Ishikawa (cell line): ENCODE results near the gene TRAK1.

ENCODE experiments used
- CEBPB ChIP-seq: IDR thresholded peaks from 2 replicates; pipeline ENCODE4 v1.6.1; 2012
- CREB1 ChIP-seq: IDR thresholded peaks from 2 replicates; pipeline ENCODE4 v1.6.1; 2012; ENCODE audit warnings: low read depth
- EGR1 ChIP-seq: IDR thresholded peaks from 2 replicates; pipeline ENCODE4 v1.6.1; 2012
- EP300 ChIP-seq: IDR thresholded peaks from 2 replicates; pipeline ENCODE4 v1.6.1; 2012; ENCODE audit warnings: borderline replicate concordance
- FOXM1 ChIP-seq: IDR thresholded peaks from 2 replicates; pipeline ENCODE4 v1.6.1; 2012; ENCODE audit warnings: low read depth, borderline replicate concordance
- MAX ChIP-seq: IDR thresholded peaks from 2 replicates; pipeline ENCODE4 v1.6.1; 2012
- NFIC ChIP-seq: IDR thresholded peaks from 2 replicates; pipeline ENCODE4 v1.6.1; 2012
- RAD21 ChIP-seq: IDR thresholded peaks from 2 replicates; pipeline ENCODE4 v1.6.1; 2012; ENCODE audit warnings: low read depth
- TAF1 ChIP-seq: IDR thresholded peaks from 2 replicates; pipeline ENCODE4 v1.6.1; 2012; ENCODE audit warnings: low read depth, mild to moderate bottlenecking
- TCF12 ChIP-seq: IDR thresholded peaks from 2 replicates; pipeline ENCODE4 v1.6.1; 2012; ENCODE audit warnings: low read depth
- TEAD4 ChIP-seq: IDR thresholded peaks from 2 replicates; pipeline ENCODE4 v1.6.1; 2012
- YY1 ChIP-seq: IDR thresholded peaks from 2 replicates; pipeline ENCODE4 v1.6.1; 2012; ENCODE audit warnings: low read depth
- ZBTB7A ChIP-seq: IDR thresholded peaks from 2 replicates; pipeline ENCODE4 v1.6.1; 2012; ENCODE audit warnings: low read depth
- TF ChIP-seq, protein P1 (sequence below): IDR thresholded peaks from 2 replicates; pipeline ENCODE4 v1.6.1; 2012
- TF ChIP-seq, protein P2 (sequence below): IDR thresholded peaks from 2 replicates; pipeline ENCODE4 v1.6.1; 2012; ENCODE audit warnings: low read depth, mild to moderate bottlenecking

The TRAK1 gene

DNA sequence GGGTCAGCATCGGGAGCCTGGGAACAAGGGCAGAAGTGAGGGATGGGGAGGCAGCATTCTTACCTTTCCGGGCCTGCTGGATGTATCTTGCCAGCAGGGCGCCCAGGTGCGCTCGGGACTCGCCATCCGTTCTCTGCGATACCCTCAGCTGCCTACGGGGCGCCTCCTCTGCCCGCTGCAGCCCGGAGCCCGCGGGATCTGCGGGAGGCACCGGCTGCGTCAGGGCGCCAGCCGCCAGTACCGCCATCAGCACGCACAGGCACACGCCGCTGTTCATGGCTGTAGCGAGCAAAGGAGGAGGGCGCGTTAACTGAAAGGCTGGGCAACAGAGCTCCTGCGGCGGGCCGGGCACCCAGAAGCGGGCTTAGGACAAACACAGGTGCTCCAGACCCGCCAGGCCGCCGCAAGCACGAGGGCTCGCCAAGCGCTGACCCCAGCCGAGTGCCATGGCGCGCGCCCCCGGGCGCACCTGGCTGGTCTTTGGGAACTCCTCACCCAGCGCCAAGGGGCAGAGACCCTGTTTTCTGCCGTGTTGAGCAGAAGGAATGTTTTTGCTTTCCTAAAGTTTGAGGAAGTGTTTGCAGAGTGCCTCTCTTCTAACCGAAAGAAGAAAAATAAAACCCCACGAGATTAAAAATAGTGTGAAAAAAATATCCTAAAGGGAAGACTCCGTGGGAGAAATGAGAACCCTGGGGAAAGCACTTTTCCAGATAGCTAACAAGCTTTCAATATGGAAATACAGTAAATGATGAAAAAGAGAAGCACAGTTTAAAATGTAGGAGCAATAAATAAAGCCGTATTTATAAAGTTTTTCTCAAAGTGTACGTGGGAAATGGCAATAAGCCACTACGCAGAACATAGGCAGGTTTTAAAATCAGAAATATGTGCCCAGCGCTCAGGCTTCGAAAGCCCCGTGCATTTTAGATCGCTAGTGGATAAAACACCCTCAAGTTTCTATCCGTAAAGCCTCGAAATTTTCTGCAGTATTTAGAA is 172.5 kb downstream of the TRAK1 start:
- TF ChIP-seq TEAD4: no peak
- TF ChIP-seq NFIC: no peak
- TF ChIP-seq MAX: no peak
- TF ChIP-seq FOXM1: no peak
- TF ChIP-seq TAF1: no peak
- TF ChIP-seq TCF12: no peak

DNA sequence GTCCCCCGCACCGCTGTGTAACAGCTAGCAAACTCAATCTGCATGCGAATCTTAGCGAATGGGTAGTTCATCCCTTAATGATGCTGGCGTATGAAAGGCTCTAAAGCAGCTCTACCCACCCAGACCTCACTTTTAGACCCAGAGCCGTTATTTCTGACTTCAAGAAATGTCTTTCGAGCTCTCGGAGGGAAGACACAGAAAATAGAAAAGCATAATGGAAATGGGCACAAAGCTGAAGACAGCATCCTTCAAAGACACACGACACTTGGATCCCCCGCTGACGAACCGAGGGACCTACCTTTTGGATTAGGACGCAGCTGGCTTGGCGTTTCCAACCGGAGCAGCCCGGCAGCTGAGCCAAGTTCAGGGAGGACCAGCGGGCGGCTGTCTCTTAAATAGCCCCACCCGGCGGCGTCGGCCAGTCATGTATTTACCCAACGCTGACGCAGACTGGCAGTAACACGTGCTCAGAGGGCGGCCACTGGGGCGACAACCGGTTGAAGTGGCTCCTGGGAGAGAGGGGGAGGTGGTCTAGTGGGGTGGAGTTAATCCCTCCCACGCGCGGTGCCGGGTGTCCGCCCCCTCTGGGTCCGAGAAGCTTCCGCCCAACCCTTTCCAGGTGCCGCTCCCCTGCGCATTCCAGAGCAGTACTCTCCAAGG is 173.4 kb downstream of the TRAK1 start:
- TF ChIP-seq RAD21 (no peak), CEBPB (no peak), ZBTB7A (no peak), TAF1 (no peak), YY1 (no peak), CREB1 (no peak), TCF12 (no peak), EGR1 (0 out of 2 replicates have a peak, but pooled peaks have one; percentile 41), TEAD4 (peak; percentile 52; the same call in 1 of the 2 replicates), FOXM1 (no peak), EP300 (no peak), NFIC (no peak), MAX (peak; percentile 95)
- TF ChIP-seq, protein P1, sequence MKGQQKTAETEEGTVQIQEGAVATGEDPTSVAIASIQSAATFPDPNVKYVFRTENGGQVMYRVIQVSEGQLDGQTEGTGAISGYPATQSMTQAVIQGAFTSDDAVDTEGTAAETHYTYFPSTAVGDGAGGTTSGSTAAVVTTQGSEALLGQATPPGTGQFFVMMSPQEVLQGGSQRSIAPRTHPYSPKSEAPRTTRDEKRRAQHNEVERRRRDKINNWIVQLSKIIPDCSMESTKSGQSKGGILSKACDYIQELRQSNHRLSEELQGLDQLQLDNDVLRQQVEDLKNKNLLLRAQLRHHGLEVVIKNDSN: no peak; the same call in 1 of the 2 replicates
- TF ChIP-seq, protein P2, sequence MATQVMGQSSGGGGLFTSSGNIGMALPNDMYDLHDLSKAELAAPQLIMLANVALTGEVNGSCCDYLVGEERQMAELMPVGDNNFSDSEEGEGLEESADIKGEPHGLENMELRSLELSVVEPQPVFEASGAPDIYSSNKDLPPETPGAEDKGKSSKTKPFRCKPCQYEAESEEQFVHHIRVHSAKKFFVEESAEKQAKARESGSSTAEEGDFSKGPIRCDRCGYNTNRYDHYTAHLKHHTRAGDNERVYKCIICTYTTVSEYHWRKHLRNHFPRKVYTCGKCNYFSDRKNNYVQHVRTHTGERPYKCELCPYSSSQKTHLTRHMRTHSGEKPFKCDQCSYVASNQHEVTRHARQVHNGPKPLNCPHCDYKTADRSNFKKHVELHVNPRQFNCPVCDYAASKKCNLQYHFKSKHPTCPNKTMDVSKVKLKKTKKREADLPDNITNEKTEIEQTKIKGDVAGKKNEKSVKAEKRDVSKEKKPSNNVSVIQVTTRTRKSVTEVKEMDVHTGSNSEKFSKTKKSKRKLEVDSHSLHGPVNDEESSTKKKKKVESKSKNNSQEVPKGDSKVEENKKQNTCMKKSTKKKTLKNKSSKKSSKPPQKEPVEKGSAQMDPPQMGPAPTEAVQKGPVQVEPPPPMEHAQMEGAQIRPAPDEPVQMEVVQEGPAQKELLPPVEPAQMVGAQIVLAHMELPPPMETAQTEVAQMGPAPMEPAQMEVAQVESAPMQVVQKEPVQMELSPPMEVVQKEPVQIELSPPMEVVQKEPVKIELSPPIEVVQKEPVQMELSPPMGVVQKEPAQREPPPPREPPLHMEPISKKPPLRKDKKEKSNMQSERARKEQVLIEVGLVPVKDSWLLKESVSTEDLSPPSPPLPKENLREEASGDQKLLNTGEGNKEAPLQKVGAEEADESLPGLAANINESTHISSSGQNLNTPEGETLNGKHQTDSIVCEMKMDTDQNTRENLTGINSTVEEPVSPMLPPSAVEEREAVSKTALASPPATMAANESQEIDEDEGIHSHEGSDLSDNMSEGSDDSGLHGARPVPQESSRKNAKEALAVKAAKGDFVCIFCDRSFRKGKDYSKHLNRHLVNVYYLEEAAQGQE: peak; percentile 65

GRCh38 chr3:42265059-42265991 is 174.2 kb downstream of the TRAK1 start:
- no peak for TF ChIP-seq NFIC
- no peak for TF ChIP-seq EP300
- no peak for TF ChIP-seq MAX
- TF ChIP-seq CEBPB: no peak
- no peak for TF ChIP-seq RAD21
- TF ChIP-seq ZBTB7A: no peak
- no peak for TF ChIP-seq FOXM1
- TF ChIP-seq TCF12: no peak
- no peak for TF ChIP-seq TEAD4
- TF ChIP-seq, protein P2: no peak

- TF ChIP-seq TAF1 (no peak), TCF12 (no peak), CREB1 (no peak), CEBPB (no peak), EP300 (no peak), RAD21 (no peak), ZBTB7A (no peak), MAX (no peak), NFIC (no peak), FOXM1 (no peak), YY1 (no peak), TEAD4 (no peak)
- TF ChIP-seq, protein P1: no peak
- TF ChIP-seq, protein P2: no peak
Observed at GRCh38 chr3:42266085-42266484, 174.9 kb downstream of the TRAK1 start, which contains the start of gene CCK. Gene CCK, minus strand, starts transcription at chr3:42266185. Its CDS starts 2,555 bp downstream, at chr3:42263630.
